Measurements from ENCODE around the gene TNFSF10. TPM values are rescaled to one million over a fixed set of nuclear protein-coding genes. Genes with fewer than 3 reads are reported as not detected.
"Not testable (repeated sequence)": the region's sequence is repeated elsewhere in the genome, so short reads cannot be mapped to it uniquely, and the experiment has no call there.

TNFSF10 gene
- total RNA-seq (2014; rRNA removed; shearing (Covaris generic)) = 0.12 and 1.5 TPM in 2 replicates
- not detected in 2 replicates for polyA plus RNA-seq (2014; cell fraction: nucleus; rRNA removed)

DNA sequence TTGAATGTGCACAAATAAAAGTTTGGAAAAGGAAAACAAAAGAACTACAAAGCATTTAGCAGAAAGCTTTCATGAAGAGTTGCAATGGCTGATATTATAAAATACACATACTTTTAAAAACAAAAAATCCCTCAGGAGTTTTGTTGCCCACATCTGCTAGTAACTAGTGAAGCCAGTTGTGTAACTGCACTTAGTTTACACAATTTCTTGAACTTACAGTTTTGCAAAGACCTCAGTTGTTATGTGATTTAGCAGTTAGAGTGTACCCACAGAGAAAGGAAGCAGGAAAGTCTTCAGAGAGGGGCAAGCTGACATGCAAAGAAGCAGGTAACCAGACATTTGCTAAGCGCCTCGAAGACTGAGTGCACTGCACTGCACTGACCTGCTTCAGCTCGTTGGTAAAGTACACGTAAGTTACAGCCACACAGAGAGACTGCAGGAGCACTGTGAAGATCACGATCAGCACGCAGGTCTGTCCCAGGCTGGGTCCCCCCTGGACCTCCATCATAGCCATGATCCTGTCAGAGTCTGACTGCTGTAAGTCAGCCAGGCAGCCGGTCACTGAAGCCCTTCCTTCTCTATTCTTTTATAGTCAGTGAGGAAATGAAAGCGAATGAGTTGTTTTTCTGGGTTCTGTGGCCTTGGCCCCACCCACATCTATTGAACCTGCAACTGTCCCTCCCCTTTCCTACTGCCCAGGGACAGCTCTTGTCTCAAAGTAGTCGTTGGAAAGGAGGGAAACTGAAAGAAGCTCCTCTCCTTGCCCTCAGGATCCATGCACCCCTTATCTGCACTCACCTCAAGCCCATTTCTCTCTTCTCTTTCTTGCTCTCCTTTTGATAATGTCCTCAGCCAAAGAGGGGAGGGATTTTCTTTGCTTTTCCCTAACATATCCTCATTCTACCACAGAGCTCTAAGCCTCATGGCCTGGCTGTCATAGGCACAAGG is at the start of gene TNFSF10:
Gene TNFSF10, minus strand, starts transcription at position 560 of the 948 bp plus-strand sequence. Its CDS starts 46 bp downstream, at position 514.
- no peak for DNase-seq (ENCODE audit: extremely low read depth, low read depth)

DNA sequence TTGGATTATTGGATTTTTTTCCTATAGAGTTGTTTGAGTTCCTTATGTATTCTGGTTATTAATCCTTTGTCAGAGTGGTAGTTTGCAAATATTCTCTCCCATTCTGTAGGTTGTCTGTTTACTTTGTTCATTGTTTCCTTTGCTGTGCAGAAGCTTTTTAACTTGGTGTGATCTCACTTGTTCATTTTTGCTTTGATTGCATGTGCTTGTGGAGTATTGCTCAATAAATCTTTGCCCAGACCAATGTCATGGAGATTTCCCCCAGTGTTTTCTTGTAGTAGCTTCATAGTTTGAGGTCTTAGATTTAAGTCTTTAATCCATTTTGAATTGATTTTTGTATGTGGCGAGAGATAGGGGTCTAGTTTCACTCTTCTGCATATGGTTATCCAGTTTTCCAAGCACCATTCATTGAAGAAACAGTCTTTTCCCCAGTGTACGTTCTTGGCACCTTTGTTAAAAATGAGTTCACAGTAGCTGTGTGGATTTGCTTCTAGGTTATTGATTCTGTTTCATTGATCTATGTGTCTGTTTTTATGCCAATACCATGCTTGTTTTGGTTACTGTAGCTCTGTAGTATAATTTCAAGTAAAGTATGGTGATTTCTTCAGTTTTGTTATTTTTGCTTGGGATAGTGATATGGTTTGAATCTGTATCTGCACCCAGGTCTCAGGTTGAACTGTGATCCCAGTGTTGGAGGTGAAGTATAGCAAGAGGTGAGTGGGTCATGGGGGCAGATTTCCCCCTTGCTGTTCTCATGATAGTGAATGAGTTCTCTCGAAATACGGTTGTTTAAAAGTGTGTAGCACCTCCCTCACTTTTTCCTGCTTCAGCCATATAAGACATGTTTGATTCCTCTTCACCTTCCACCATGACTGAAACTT is 46.1 kb upstream of the TNFSF10 start:
- DNase-seq (ENCODE audit: extremely low read depth, low read depth) = no peak

DNA sequence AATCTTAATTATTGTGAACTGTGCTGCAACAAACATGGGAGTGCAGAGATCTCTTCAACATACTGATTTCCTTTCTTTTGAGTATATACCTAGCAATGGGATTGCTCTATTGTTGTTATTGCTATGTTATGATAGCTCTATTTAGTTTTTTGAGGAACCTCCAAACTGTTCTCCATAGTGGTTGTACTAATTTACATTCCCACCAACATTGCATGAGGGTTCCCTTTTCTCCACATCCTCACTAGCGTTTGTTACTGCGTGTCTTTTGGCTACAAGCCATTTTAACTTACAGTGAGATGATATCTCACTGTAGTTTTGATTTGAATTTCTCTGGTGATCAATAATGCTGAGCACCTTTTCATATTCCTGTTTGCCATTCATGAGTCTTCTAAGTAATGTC is 45.5 kb upstream of the TNFSF10 start:
- DNase-seq (ENCODE audit: extremely low read depth, low read depth) = no peak

DNA sequence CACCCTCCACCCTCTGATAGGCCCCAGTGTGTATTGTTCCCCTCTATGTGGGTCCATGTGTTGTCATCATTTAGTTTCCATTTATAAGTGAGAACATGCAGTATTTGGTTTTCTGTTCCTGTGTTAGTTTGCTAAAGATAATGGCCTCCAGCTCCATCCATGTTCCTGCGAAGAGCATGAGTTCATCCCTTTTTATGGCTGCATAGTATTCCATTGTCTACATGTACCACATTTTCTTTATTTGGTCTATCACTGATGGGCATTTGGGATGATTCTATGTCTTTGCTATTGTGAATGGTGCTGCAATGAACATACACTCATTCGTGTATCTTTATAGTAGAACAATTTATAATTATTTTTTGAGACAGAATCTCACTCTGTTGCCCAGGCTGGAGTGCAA is 43.6 kb upstream of the TNFSF10 start:
- not testable (repeated sequence) for DNase-seq (ENCODE audit: extremely low read depth, low read depth)

DNA sequence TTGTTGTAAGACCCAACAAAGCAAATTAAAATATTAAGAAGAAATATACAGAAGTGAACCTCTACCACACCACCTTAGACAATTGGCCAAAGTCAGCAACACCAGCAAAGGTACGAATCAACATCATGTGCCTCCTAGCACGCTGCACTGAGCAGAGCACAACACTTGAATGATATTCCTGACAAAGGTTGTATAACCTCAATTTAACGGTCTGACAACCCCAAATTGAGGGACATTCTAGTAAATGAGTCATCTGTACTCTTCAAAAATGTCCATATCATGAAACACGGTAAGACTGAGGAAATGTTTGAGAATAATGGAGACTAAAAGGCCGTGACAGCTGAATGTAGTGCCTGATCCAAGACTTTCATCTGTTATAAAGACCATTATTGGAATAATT is 41.3 kb upstream of the TNFSF10 start:
- no peak for DNase-seq (ENCODE audit: extremely low read depth, low read depth)

DNA sequence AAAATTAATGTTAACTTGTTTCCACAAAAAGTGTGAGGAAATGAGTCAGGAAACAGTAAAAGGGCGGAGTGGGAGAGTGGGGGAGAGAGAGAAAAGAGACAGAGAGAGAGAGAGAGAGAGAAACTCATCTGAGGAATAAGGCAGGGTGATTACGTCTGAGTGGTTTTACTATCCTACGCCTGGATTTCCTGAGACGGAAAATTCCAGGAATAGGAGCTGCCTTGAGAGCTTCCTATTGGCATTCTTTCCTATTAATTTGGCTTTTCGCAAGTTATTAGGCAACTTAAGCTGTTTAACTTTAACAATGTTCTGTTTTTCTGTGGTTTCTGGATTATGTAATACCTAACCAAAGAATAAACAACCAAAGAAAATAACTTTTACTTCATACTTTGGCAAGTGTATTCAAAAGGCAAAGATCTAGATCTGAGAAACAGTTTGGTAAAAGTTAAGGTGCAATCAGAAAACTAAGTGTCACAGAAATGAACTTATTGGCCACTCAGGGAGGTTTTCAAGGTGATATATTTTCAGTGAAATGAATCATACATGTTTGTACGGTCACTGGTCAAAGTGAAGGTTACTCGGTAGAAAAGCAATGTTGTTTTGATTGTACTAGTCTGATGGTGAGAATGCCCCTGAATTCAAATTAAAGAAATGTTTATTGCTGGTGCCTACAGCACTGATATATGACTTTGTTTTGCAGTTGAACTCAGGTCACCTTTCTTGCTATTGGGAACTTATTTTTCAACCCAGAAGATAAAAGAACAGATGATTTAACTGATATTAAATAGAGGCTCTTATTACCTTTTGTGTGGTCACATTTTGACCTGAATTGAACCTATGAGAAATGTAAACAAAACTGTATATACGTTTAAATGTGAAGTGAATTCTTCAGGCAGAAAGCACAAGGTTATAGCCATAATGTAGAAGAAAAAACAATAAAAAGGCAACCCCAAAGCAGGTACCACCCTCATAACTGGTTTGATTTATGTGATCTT is 39.9 kb upstream of the TNFSF10 start:
- DNase-seq (ENCODE audit: extremely low read depth, low read depth) = peak; percentile 52

DNA sequence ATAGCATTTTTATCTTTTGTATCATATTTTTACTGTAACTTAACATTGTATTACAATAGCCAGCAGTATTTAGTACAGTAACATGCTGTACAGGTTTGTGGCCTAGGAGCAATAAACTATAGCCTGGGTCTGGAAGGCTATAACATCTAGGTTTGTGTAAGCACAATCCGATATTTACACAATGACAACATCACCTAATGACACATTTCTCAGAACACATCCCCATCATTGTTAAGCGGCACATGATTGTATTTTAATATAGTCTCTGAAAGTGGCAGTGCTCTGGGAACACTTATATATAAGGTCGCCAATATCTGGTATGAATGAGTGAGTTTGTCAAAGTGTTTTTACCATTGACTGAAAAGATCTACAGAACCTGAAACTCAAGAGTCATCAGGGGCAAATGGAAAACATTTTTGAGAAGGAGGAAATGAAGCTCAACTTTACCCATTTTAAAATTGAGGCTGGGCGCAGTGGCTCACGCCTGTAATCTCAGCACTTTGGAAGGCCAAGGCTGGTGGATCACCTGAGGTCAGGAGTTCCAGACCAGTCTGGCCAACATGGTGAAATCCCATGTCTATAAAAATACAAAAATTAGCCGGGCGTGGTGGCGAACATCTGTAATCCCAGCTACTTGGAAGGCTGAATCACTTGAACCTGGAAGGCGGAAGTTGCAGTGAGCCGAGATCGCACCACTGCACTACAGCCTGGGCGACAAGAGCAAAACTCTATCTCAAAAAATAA is 38.8 kb upstream of the TNFSF10 start:
- DNase-seq (ENCODE audit: extremely low read depth, low read depth) = no peak

DNA sequence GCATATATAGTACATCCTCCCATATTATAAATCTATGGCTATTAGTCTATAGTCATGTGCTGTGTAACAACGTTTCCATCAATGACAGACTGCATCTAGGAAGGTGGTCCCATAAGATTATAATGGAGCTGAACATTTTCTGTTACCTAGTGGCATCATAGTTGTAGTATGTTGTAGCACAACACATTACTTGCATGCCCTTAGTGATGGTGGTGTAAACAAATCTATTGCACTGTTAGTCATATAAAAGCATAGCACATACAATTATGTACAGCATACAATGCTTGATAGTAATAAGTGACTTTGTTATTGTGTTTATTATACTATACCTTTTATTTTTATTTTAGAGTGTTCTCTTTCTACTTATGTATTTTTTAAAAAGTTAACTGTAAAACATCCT is 37.4 kb upstream of the TNFSF10 start:
- DNase-seq (ENCODE audit: extremely low read depth, low read depth) = no peak

DNA sequence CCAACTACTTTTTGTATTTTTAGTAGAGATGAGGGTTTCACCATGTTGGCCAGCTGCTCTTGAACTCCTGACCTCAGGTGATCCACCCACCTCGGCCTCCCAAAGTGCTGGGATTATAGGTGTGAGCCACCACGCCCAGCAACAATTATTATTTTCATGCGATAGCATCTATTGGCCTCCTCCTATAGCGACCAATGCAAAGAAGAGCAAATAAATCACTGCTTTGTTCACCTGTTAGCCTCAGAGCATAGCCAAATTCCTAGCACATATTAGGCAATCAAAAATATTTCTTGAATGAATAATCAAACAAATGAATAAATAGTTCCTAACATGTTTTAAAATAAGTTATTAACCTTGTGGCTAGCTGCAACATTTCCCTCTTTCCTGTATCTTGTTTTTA is 36.8 kb upstream of the TNFSF10 start:
- no peak for DNase-seq (ENCODE audit: extremely low read depth, low read depth)

DNA sequence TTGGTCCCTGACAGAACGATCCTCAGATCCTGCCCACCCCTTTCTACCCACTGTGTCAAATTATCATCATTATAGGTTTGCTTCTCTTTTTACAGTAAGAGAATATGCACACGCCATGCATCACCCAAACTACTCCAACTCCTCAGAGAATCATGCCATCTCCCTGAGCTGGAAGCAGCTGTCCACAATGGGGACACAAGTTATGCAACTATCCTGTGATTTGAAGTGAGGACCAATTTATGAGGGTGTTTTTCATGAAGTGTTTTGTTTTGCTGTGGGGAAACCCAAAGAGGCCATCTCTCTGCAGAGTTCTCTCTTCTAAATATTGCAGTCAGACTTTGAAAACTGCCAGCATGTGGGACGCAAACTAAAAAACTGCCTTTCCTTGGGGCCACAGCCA is 35.8 kb upstream of the TNFSF10 start:
- no peak for DNase-seq (ENCODE audit: extremely low read depth, low read depth)

DNA sequence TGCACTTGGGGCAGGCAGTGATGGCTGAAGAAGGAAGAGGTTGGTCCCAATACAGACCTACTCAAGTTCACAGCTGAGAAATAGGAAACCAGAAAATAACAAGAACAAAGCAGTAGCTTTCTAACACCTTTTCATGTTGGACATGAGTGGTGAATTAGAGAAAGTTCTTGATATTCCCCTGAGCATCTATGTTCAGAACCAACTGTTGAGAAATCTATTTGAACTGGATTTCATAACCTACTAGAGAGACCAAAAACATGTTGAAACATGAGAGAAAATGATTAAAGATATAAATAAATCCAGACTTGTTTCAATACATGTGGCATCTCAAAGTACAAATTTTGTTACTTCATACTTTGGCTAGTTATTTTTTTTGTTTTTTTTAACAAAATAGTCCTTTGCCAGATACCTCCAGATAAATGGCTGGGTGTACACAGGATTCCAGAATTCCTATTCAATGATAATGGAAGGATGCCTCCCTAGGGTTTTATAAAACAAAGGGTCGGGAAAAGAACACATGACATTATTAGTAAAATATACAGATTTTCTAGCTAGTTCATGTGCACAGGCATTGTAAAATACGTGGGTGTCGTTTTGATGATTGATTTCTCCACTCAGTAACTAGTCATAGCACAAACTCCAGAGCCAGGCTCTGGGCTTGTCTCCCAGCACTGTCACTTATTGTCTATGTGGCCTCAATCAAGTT is 34.4 kb upstream of the TNFSF10 start:
- no peak for DNase-seq (ENCODE audit: extremely low read depth, low read depth)

DNA sequence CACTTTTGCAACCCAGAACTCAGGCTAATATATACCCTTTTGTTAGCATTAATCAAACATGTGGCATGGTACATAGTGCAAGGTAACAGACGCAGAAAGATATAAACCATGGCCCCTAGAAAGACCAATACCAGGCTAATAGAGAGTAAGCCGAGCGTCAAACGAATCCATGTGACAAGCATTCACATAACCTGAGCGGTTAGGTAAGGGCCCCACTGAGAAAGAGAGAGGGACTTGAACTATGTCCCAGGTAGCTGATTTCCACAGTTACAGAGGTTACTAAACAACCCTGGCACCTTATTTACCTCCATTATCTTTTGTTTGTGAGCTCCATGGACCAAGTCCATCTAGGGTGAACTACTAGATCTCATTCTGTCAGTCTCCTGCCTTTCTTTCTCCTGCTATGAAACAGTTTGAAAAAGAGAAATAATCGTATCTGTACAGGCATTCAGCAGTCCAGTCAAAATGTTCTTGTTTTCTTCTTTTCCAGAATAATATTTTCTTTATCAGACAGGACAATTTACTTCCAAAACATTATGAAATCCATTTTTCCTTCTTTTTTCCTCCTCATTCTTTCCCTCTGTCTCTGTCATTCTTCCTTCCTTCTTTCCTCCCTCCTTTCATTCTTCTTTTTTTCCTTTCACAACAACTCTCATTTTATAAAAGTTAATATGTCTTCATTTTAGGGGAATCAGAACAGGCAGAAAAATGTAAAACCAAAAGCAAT is 30.5 kb upstream of the TNFSF10 start:
- no peak for DNase-seq (ENCODE audit: extremely low read depth, low read depth)

DNA sequence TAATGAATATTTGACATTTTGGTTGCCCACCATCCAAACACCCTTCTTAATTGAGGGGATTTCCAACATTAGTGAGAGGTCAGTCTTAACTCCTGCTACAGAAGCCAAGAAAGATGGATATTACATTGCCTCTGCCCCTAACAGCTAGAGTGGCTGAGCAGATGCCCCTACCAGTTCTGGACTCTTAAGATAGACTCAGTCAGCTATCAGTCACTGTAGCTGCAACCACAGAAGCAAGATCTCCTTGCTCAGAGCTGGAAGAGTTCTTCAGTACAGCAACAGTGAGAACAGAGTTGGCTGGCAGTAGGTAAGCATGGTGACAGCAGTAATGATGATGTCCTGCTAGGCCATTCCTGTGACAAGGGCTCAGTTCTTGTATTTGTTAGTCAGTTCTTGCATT is 29.4 kb upstream of the TNFSF10 start:
- no peak for DNase-seq (ENCODE audit: extremely low read depth, low read depth)

DNA sequence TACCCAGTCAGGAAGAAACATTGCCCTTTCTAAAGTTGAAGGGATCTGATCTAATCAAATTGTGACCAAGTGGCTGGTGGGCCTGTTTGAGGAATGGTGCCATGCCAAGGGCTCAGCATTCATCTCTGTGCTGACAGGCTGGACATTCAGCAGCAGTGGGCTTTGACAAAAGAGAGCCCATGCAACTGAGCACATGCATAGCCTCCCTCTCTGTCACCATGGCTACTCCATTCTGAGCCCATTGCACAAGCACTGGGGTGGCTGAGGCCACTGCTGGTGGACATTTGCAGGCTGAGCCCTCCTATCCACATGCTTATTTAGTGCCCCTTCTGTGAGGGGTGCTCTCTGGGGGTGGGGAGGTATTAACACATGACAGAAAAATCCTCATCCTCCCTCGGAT is 28.6 kb upstream of the TNFSF10 start:
- DNase-seq (ENCODE audit: extremely low read depth, low read depth) = no peak

DNA sequence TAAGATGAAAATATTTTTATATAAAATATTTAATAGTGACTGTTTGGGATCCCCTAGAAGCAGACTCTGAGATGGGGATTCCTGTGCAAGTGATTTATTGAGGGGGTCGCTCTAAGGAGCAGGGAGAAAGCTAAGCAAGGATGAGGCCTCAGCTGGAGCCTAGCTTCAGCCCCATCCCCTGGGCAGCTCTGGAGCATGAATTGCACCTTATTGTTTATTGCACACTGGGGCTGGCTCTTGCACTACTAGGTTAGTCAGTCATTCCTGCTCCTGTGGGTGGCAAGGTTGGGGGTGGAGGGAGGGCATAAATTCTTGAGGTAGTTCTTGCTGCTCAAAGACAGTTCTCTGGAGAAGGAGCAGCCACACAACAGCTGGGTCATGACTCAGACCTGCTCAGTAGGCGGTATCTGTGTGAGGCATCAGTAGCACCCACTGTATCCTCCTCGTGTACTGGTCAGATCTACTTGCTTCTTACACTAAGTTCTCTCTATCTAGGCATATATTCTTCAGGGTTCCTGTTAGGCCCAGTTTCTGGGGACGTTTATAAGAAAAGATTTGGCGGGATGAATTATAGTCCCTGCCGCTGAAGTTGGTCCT is 27.2 kb upstream of the TNFSF10 start:
- no peak for DNase-seq (ENCODE audit: extremely low read depth, low read depth)

DNA sequence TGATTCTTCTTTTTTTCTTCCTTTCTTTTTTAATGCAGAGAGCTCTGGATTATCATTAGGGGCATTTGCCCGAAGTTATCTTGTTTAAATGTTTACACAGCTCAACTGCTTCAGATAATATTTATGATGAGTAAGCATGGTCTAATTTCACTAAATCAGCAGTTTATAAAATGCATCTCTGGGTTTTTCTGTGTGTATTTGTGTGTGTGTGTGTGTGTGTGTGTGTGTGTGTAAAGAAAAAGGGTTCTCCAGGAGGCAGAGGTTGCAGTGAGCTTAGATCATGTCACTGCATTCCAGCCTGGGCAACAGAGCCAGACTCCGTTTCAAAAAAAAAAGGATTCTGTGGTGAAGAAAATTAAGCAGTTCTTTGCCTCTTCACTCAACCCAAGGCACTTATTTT is 25.9 kb upstream of the TNFSF10 start:
- DNase-seq (ENCODE audit: extremely low read depth, low read depth) = no peak

DNA sequence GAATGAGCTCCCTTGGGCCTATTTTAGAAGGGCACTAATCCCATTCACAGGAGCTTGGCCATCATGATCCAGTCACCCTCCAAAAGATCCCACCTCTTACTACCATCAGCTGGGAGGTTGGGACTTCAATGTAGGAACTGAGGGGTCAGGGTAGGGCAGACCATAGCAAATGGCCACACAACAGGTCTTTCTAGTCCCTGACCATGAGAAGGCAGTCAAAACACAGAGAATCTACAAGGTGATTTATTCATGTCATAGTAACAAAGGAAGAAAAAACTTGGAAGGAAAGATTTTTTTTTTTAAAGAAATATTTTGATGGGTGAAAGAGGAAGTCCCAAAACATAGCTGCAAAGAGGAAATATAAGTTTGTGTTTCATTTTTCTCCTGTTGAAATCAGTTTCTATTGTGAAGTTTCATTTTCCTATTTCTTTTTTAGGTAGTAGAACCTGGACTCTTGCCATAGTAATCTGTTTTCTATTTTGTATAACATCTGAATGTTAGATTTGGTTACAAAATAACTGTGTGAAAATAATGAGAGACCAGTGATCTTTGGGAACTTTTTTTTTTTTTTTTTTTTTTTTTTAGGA is 23.5 kb upstream of the TNFSF10 start:
- DNase-seq (ENCODE audit: extremely low read depth, low read depth) = no peak

Data from NCI-H460 (cell line).